Kidney (tissue), 14 donors: Measurements from ENCODE around the gene MLST8. TPM values are rescaled to one million over a fixed set of nuclear protein-coding genes. Genes with fewer than 3 reads are reported as not detected.

ENCODE experiments used
- DNase-seq, 5 donors: peaks; one replicate each; pipeline ENCODE4 v3.0.0-alpha.2; 2013 to 2020
- FAIRE-seq: peaks from 2 replicates; lab custom pipeline; 2012; peaks lifted over from hg19 to GRCh38; lab: Jason Lieb, UNC
- H3K27ac ChIP-seq, 2 donors: one replicate each; pipeline ENCODE4 v1.7.0; 2013; ENCODE audit warnings: low read depth in 2 of 2, low read length in 2 of 2, inconsistent platforms in 1 of 2
- H3K27me3 ChIP-seq: one replicate; pipeline ENCODE4 v1.7.1; 2013; ENCODE audit warnings: low read length, inconsistent platforms; ENCODE audit not compliant: control insufficient read depth, insufficient read depth
- H3K36me3 ChIP-seq, 3 donors: one replicate each; pipeline versions ENCODE4 v1.7.0 to v1.7.1; 2013; ENCODE audit warnings: low read length in 3 of 3, control low read depth in 1 of 3, inconsistent platforms in 1 of 3; ENCODE audit not compliant: insufficient read depth in 3 of 3, control insufficient read depth in 2 of 3
- H3K4me1 ChIP-seq, 3 donors: one replicate each; pipeline versions ENCODE4 v1.7.0 to v1.7.1; 2013; ENCODE audit warnings: low read length in 3 of 3, inconsistent platforms in 1 of 3, low read depth in 1 of 3; ENCODE audit not compliant: control insufficient read depth in 2 of 3, insufficient read depth in 2 of 3
- H3K4me3 ChIP-seq, 3 donors: one replicate each; pipeline versions ENCODE4 v1.7.0 to v1.8.1; 2013; ENCODE audit warnings: low read length in 3 of 3, control low read depth in 1 of 3, inconsistent platforms in 1 of 3
- H3K9ac ChIP-seq, 3 donors: one replicate each; pipeline versions ENCODE4 v1.7.0 to v1.7.1; 2013; ENCODE audit warnings: low read length in 3 of 3, control low read depth in 1 of 3, inconsistent platforms in 1 of 3
- H3K9me3 ChIP-seq, 3 donors: one replicate each; pipeline versions ENCODE4 v1.7.0 to v1.7.1; 2013; ENCODE audit warnings: low read length in 3 of 3, control low read depth in 1 of 3, inconsistent platforms in 1 of 3; ENCODE audit not compliant: control insufficient read depth in 2 of 3, insufficient read depth in 1 of 3
- intact Hi-C: fragments of 100-400 bp; cut with DNase I; formaldehyde crosslinking; loops from one replicate; pipeline ENCODE4 v1.11.1; 2022
- polyA plus RNA-seq: library from polyadenylated mRNA; stranded (reverse); fragments of 350-450 nt; fragmentation: Illumina TruSeq; extraction: RNeasy Lipid Tissue Mini Kit (QIAGEN cat#74804); gene quantifications from one replicate; pipeline ENCODE4 v1.2.3, GENCODE V29; 2014; ENCODE audit warnings: low read depth, low replicate concordance; ENCODE audit not compliant: insufficient read depth
- total RNA-seq: library from RNA; stranded (reverse); fragmentation: NEBNext Ultra II Directional; extraction: Animal tissue kit (Norgen Biotek cat#: 25700); gene quantifications from one replicate; pipeline ENCODE4 v1.2.1, GENCODE V29; 2021
- TF ChIP-seq, protein P1 (sequence below): IDR thresholded peaks from 3 replicates; pipeline ENCODE4 v1.5.1; 2012; ENCODE audit warnings: mild to moderate bottlenecking, moderate library complexity, borderline replicate concordance; ENCODE audit not compliant: insufficient read depth; ENCODE audit errors: extremely low read depth
- donor health status: control.
- donor health status: control.
- donor health status: control.
- donor health status: control.
- donor health status: control.
- donor health status: DM: yes; HTN: yes; CAD: no.
- donor health status: Normal renal cell carcinoma (clear cell type).

The MLST8 gene
- total and polyA plus RNA-seq, 2 donors from 2014 or later = 34.0 to 63.3 TPM

DNA sequence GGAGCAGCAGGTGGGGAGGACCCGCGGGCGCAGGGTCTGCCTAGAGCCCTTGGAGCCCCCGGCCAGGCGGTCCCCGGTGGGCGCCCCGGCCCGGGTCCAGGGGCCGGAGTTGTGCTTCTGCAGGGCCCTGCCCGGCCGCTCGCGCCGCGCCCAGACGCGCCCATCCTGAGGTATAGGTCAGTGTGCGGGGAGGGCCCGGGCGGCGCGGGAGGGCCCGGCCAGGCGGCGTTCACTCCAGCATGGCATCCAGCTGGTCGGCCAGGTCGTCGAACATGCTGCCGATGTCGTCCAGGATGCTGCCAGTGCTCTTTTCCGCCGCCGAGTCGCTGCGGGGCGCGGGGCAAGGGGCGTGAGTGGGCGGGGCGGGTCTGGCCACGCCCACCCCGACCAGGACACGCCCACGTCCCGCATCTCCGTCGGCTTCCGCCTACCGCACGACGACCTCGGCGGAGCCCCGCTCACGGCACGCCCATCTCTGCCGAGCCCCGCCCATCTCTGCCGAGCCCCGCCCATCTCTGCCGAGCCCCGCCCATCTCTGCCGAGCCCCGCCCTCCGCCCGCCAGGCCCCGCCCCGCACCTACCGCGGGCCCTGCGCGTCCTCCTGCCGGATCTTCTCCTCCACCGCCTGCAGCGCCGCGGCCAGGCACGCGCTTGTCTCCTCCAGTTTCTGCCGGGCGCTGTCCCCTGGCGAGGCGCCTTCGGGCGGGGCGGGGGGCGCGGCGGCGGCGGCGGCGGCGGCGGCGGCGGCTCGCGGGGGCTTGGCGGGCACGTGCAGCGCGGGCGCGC lies 26.7 kb upstream of the MLST8 start:
- TF ChIP-seq, protein P1, sequence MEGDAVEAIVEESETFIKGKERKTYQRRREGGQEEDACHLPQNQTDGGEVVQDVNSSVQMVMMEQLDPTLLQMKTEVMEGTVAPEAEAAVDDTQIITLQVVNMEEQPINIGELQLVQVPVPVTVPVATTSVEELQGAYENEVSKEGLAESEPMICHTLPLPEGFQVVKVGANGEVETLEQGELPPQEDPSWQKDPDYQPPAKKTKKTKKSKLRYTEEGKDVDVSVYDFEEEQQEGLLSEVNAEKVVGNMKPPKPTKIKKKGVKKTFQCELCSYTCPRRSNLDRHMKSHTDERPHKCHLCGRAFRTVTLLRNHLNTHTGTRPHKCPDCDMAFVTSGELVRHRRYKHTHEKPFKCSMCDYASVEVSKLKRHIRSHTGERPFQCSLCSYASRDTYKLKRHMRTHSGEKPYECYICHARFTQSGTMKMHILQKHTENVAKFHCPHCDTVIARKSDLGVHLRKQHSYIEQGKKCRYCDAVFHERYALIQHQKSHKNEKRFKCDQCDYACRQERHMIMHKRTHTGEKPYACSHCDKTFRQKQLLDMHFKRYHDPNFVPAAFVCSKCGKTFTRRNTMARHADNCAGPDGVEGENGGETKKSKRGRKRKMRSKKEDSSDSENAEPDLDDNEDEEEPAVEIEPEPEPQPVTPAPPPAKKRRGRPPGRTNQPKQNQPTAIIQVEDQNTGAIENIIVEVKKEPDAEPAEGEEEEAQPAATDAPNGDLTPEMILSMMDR = no peak
- intact Hi-C loops = no loop called here
- H3K9me3 ChIP-seq = no peaks in the 10 kb centered on the region
- H3K4me1 ChIP-seq = no peaks in the 10 kb centered on the region
- no peaks in the 10 kb centered on the region for H3K27me3 ChIP-seq
- H3K4me3 ChIP-seq = no peak overlapping the region
- H3K36me3 ChIP-seq = peaks cover 0 to 14% (median 12%) of the 10 kb centered on the region in 3 donors
- no peak overlapping the region for H3K9ac ChIP-seq
- no peak overlapping the region for H3K27ac ChIP-seq
- DNase-seq (peak in 3 of 5 donors; percentile 56 to 75 (median 73)), FAIRE-seq (no peak)

DNA sequence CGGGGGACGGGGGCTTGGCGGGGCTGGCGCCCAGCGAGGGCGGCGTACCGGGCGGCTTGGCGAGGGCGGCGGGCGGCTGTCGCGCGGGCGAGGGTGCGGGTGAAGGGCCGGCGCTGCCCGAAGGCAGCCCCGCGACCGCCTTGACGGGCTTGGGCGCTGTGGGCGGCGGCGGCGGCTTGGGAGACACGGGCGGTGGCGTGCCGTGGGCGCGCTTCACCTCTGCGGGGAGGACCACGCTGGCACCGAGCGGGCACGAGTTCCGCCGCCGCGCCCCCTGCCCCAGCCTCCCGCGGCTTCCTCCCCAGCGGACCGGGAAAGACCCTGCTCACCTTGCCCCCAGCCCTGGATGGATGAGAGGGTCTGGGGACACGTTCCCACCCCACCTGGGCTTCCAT lies 26.1 kb upstream of the MLST8 start:
- Histone ChIP-seq H3K36me3 (peaks cover 0 to 10% (median 9%) of the 10 kb centered on the region in 3 donors), H3K4me3 (no peak overlapping the region), H3K9ac (no peak overlapping the region), H3K27me3 (no peaks in the 10 kb centered on the region), H3K27ac (no peak overlapping the region), H3K4me1 (no peaks in the 10 kb centered on the region), H3K9me3 (no peaks in the 10 kb centered on the region)
- TF ChIP-seq, protein P1 = no peak
- FAIRE-seq (no peak), DNase-seq (no peak)
- intact Hi-C loops = no loop called here

DNA sequence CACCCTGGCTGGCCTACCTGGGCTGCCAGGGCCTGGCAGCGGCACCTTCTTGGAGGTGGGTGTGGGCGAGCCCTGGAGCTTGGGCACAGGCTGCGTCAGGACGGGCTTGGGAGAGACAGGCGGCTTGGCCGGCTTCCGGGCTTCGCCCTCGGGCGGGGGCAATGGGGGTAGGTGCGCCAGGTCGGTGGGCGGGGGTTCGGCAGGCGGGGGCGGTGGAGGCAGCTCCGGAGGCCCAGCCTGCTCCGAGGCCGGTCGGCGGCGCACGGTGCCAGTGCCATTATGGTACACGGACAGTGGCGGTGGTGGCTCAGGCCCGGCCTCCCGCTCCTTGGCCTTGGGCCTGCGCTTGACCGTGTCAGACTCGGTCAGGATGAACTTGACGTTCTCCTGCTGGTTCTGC lies 25.7 kb upstream of the MLST8 start:
- DNase-seq (no peak), FAIRE-seq (no peak)
- TF ChIP-seq, protein P1 = no peak
- H3K27ac ChIP-seq = no peak overlapping the region
- H3K27me3 ChIP-seq = no peaks in the 10 kb centered on the region
- H3K9me3 ChIP-seq = no peaks in the 10 kb centered on the region
- H3K9ac ChIP-seq = no peak overlapping the region
- intact Hi-C loops = no loop called here
- H3K36me3 ChIP-seq = peaks cover 0 to 7% (median 6%) of the 10 kb centered on the region in 3 donors
- no peak overlapping the region for H3K4me3 ChIP-seq
- no peaks in the 10 kb centered on the region for H3K4me1 ChIP-seq

- FAIRE-seq (no peak), DNase-seq (no peak)
- Histone ChIP-seq H3K9me3 (no peaks in the 10 kb centered on the region), H3K36me3 (peaks cover 0 to 3% (median 2%) of the 10 kb centered on the region in 3 donors), H3K4me3 (no peak overlapping the region), H3K27me3 (no peaks in the 10 kb centered on the region), H3K4me1 (no peaks in the 10 kb centered on the region), H3K9ac (no peak overlapping the region), H3K27ac (no peak overlapping the region)
- intact Hi-C loops = no loop called here
- TF ChIP-seq, protein P1 = no peak
Measured at GRCh38 chr16:2180461-2180860, 24.8 kb upstream of the MLST8 start.
